DND-41 (cell line): ENCODE measurements around the gene MTG2.
A peak's percentile ranks its signal among the peaks of the same experiment; 100 is the strongest.

Source experiments
- ATAC-seq: fragments of 200-7000 bp; cut with Tn5 transposase; 3 replicates; pipeline ENCODE4 v1.9.1; 2021; ENCODE audit warnings: low read depth; ENCODE audit not compliant: insufficient read depth
- DNase-seq: peaks from one replicate; pipeline ENCODE4 v3.0.0-alpha.2; 2020
- H2AFZ ChIP-seq: 2 replicates; pipeline ENCODE4 v1.6.0; 2012; ENCODE audit warnings: low read depth, low read length
- H3K27ac ChIP-seq: 2 replicates; pipeline ENCODE4 v1.5.1; 2012; ENCODE audit warnings: low read length, inconsistent platforms
- H3K27me3 ChIP-seq: fragments of 200-600 bp; sonication (generic); 2 replicates; pipeline ENCODE4 v1.6.0; 2012; ENCODE audit warnings: low read length, mild to moderate bottlenecking, inconsistent platforms; ENCODE audit not compliant: insufficient read depth, poor library complexity
- H3K36me3 ChIP-seq: 2 replicates; pipeline ENCODE4 v1.5.1; 2012; ENCODE audit warnings: low read length, inconsistent platforms; ENCODE audit not compliant: insufficient read depth
- H3K4me1 ChIP-seq: 2 replicates; pipeline ENCODE4 v1.5.1; 2012; ENCODE audit warnings: mild to moderate bottlenecking, low read length; ENCODE audit not compliant: insufficient read depth
- H3K4me2 ChIP-seq: 2 replicates; pipeline ENCODE4 v1.6.0; 2012; ENCODE audit warnings: mild to moderate bottlenecking, moderate library complexity, low read length, inconsistent platforms; ENCODE audit not compliant: insufficient read depth
- H3K4me3 ChIP-seq, 2 experiments: fragments of 200-600 bp in 1 of 2; shearing (Covaris generic) in 1 of 2; 2 replicates each; pipeline ENCODE4 v1.5.1; 2012 to 2016; ENCODE audit warnings: inconsistent platforms in 2 of 2, low read length in 2 of 2, mild to moderate bottlenecking in 2 of 2, low read depth in 1 of 2, moderate library complexity in 1 of 2
- H3K79me2 ChIP-seq: 2 replicates; pipeline ENCODE4 v1.6.0; 2012; ENCODE audit warnings: low read length, inconsistent platforms; ENCODE audit not compliant: insufficient read depth
- H3K9ac ChIP-seq: 2 replicates; pipeline ENCODE4 v1.6.0; 2012; ENCODE audit warnings: low read depth, mild to moderate bottlenecking, inconsistent platforms, low read length, moderate library complexity
- H3K9me3 ChIP-seq: 2 replicates; pipeline ENCODE4 v1.5.1; 2012; ENCODE audit warnings: low read length, moderate library complexity, mild to moderate bottlenecking, inconsistent platforms; ENCODE audit not compliant: insufficient read depth, severe bottlenecking
- H4K20me1 ChIP-seq: 2 replicates; pipeline ENCODE4 v1.6.0; 2012; ENCODE audit warnings: low read length; ENCODE audit not compliant: insufficient read depth
- EZH2 ChIP-seq: IDR thresholded peaks from 3 replicates; pipeline ENCODE4 v1.6.1; 2012; ENCODE audit warnings: borderline replicate concordance, low read depth, mild to moderate bottlenecking, moderate library complexity, low read length, inconsistent platforms; ENCODE audit not compliant: severe bottlenecking
- TF ChIP-seq, protein P1 (sequence below): IDR thresholded peaks from 2 replicates; pipeline ENCODE4 v1.5.1; 2012; ENCODE audit warnings: borderline replicate concordance, low read length, moderate library complexity, mild to moderate bottlenecking; ENCODE audit not compliant: poor library complexity, severe bottlenecking; ENCODE audit errors: extremely low read depth

Gene MTG2

GRCh38 chr20:62238569-62239277 lies 55.9 kb downstream of the MTG2 start:
- no peaks in the 10 kb centered on the region for H3K27me3 ChIP-seq
- DNase-seq (peak; percentile 47), ATAC-seq (no peak)
- H3K4me3 ChIP-seq, result peak overlapping the region; percentile 62 to 83
- H3K79me2 ChIP-seq, result peaks cover 48% of the 10 kb centered on the region
- peaks cover 38% of the 10 kb centered on the region for H4K20me1 ChIP-seq
- H3K4me1 ChIP-seq, result peaks cover 31% of the 10 kb centered on the region
- TF ChIP-seq, protein P1, sequence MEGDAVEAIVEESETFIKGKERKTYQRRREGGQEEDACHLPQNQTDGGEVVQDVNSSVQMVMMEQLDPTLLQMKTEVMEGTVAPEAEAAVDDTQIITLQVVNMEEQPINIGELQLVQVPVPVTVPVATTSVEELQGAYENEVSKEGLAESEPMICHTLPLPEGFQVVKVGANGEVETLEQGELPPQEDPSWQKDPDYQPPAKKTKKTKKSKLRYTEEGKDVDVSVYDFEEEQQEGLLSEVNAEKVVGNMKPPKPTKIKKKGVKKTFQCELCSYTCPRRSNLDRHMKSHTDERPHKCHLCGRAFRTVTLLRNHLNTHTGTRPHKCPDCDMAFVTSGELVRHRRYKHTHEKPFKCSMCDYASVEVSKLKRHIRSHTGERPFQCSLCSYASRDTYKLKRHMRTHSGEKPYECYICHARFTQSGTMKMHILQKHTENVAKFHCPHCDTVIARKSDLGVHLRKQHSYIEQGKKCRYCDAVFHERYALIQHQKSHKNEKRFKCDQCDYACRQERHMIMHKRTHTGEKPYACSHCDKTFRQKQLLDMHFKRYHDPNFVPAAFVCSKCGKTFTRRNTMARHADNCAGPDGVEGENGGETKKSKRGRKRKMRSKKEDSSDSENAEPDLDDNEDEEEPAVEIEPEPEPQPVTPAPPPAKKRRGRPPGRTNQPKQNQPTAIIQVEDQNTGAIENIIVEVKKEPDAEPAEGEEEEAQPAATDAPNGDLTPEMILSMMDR, result no peak
- TF ChIP-seq EZH2, result no peak
- H3K9ac ChIP-seq, result peak overlapping the region; percentile 67
- H3K9me3 ChIP-seq, result no peaks in the 10 kb centered on the region
- H3K4me2 ChIP-seq, result peak overlapping the region; percentile 95
- H3K27ac ChIP-seq, result peak overlapping the region; percentile 70
- peaks cover 24% of the 10 kb centered on the region; the same call in 1 of the 2 replicates for H3K36me3 ChIP-seq
- peak overlapping the region; percentile 40; the same call in 1 of the 2 replicates for H2AFZ ChIP-seq

- Histone ChIP-seq H3K4me3 (peak overlapping the region; percentile 62 to 83), H3K4me2 (peak overlapping the region; percentile 95), H3K4me1 (peaks cover 31% of the 10 kb centered on the region), H3K27ac (peak overlapping the region; percentile 70; the same call in 1 of the 2 replicates), H3K27me3 (no peaks in the 10 kb centered on the region), H3K9me3 (no peaks in the 10 kb centered on the region), H3K36me3 (peaks cover 24% of the 10 kb centered on the region; the same call in 1 of the 2 replicates), H2AFZ (peak overlapping the region; percentile 40; the same call in 1 of the 2 replicates), H3K79me2 (peaks cover 54% of the 10 kb centered on the region), H3K9ac (peak overlapping the region; percentile 67), H4K20me1 (peaks cover 44% of the 10 kb centered on the region)
- no peak for ATAC-seq
- no peak for DNase-seq
- TF ChIP-seq, protein P1, result no peak
- TF ChIP-seq EZH2, result no peak
Observed at GRCh38 chr20:62239278-62239879, 56.6 kb downstream of the MTG2 start.

GRCh38 chr20:62240020-62240685 lies 57.3 kb downstream of the MTG2 start:
- H3K9ac ChIP-seq, result no peak overlapping the region
- ATAC-seq (no peak), DNase-seq (no peak)
- H3K4me3 ChIP-seq, result no peak overlapping the region
- TF ChIP-seq, protein P1, result no peak
- TF ChIP-seq EZH2, result no peak
- no peak overlapping the region for H3K27ac ChIP-seq
- H3K4me1 ChIP-seq, result peaks cover 31% of the 10 kb centered on the region
- H3K27me3 ChIP-seq, result no peaks in the 10 kb centered on the region
- no peaks in the 10 kb centered on the region for H3K9me3 ChIP-seq
- no peak overlapping the region for H2AFZ ChIP-seq
- peak overlapping the region; percentile 95 for H3K4me2 ChIP-seq
- H3K36me3 ChIP-seq, result peaks cover 24% of the 10 kb centered on the region; the same call in 1 of the 2 replicates
- H4K20me1 ChIP-seq, result peaks cover 49% of the 10 kb centered on the region
- peaks cover 62% of the 10 kb centered on the region for H3K79me2 ChIP-seq
